ENCODE data around the gene F8A2.
"Not testable (repeated sequence)": the region's sequence is repeated elsewhere in the genome, so short reads cannot be mapped to it uniquely, and the experiment has no call there.

Gene F8A2

DNA sequence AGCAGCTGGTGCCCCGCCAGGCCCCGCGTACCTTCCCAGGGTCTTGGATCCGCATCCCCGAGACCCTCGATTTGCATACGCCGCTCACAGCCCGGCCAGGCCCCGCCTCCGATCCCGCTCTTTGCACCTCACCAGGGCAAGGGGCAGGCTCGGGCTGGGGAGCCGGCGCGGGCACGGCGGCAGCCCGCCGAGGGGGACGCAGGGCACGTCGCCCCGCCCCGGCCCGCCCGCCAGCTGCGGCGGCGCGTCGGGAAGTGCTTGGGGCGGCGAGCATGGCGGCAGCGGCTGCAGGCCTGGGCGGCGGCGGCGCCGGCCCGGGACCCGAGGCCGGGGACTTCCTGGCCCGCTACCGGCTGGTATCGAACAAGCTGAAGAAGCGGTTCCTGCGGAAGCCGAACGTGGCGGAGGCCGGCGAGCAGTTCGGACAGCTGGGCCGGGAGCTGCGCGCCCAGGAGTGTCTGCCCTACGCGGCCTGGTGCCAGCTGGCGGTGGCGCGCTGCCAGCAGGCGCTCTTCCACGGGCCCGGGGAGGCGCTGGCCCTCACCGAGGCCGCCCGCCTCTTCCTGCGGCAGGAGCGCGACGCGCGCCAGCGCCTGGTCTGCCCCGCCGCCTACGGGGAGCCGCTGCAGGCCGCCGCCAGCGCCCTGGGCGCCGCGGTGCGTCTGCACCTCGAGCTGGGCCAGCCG lies at the start of gene F8A2:
Gene F8A2 (plus strand): TSS at position 253 of the 686 bp plus-strand sequence. CDS start 20 bp downstream, at position 273.
- in situ Hi-C loops (cut with MboI; ENCODE audit: low sequenced_read_pairs): not testable (repeated sequence)

DNA sequence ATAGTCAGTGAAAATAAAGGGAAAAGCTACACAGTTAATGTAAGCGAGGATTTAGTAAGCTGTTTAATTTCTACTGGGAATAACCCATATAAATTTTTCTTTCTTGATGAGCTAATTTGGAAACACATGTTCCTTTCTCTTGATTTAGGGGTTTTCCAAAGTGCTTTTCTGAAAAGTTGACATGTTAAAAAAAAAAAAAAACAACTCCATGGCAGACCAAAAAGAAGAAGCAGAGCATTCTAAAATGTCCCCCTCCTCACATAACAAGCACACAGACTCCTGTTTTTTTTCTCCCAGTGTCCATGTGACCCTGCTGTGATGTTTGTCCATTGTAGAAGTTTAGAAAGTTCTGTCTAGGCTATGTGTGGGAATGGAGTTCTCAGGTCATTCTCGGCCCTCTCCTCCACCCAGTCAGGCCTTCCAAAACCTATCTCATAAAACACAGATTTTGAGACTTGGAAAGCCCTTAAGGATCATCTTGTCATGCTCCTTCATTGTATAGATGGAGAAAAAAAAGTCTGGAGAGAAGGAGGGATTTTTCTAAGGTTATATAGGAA lies 48.3 kb upstream of the F8A2 start:
- in situ Hi-C loops (cut with MboI; ENCODE audit: low sequenced_read_pairs): no loop called here

DNA sequence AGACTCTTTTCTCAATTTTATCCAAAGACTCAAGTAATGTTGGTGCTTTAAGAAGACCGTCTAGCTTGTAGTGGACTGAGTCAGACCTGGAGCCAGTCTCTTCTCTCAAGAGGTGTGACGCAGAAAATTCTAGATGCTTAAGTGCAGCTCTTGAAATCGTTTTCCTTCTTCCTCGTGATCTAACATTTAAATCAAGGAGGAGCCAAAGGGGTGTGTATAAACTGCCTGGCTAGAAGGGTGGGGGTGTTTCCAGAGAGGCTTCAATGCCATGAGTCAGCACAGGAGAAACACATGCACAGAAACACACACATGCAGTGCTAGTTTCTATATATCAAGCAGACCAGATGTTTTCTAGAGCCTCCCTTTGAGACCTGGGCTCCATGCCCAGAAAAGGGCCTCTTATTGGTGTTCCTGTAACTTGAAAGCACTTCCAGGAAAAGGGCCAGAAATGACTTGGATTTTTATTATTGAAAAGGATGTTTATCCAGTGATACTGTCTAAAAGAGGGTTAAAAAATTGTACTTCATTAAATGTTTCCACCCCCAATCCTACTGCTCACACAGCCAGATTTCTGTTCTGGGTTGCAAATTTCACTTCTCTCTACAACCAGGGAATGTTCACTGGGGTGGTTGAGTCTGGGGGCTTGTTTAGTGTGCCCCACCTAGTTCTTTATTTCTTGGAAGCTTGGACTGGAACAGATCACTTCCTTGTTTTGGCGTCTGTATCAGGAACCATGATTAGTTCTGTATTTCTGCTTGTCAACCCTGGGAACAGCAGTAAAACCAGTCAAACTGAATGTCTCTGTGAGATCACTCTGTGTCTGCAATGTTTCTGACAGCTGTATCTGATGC lies 47.2 kb upstream of the F8A2 start, which contains the start of gene CLIC2:
Gene CLIC2 (minus strand): TSS at position 129 of the 851 bp plus-strand sequence. CDS start 187 bp downstream, outside the sequence.
- in situ Hi-C loops (cut with MboI; ENCODE audit: low sequenced_read_pairs): no loop called here

DNA sequence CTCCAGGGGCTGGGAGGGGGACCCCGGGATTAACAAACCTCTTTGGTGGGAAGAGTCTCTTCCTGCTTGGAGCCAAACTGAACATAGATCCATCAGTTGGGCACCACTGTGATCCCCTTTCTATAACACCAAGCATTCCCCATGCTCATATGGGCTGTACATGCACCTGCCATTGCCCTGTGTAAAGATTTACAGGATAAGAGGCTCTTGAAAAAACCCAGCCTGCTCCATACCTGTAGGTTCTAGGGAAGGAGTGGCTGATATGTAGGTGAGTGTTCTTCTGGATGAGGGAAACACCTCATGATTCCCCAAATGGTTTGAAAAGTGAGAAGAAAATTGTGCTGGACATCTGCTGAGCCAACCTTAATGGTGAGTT lies 46.6 kb upstream of the F8A2 start:
- in situ Hi-C loops (cut with MboI; ENCODE audit: low sequenced_read_pairs): not testable (repeated sequence)

DNA sequence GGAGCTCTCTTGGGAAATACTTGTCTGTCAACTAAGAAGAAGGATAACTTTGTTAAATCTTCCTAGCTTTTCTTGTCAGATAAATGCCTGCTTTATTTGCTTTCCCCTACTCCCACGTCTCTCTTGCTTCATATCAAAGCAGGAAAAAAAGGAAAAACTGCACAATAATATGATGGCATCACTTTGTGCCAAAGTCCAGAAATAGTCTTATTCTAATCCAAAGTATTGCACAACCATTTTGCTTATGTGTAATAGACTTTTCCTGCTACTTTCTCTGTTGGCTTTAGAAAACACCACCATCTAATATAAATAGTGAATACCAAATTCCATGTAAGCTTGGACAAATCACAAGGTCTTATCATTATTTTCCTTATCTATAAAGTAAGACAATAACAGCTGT lies 36.2 kb upstream of the F8A2 start:
- in situ Hi-C loops (cut with MboI; ENCODE audit: low sequenced_read_pairs): not testable (repeated sequence)

DNA sequence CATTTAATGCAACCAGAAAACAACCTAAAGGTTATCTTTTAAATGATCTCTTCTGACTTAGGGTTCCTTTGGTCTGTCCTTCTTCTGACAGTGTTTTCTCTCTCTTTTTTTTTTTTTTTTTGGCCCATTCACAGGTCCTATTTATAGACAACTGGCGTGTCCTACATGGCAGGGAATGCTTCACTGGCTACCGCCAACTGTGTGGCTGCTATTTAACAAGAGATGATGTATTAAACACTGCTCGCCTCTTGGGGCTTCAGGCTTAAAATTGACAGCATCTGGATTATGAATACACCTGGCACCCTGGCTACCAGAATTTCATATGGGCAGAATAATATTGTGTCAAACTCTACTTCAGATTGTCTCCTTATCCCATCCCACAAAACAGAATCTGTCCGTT lies 32.4 kb upstream of the F8A2 start:
- in situ Hi-C loops (cut with MboI; ENCODE audit: low sequenced_read_pairs): not testable (repeated sequence)

GRCh38 chrX:155363712-155364111 lies 18.2 kb upstream of the F8A2 start:
- in situ Hi-C loops (cut with MboI; ENCODE audit: low sequenced_read_pairs): not testable (repeated sequence)

DNA sequence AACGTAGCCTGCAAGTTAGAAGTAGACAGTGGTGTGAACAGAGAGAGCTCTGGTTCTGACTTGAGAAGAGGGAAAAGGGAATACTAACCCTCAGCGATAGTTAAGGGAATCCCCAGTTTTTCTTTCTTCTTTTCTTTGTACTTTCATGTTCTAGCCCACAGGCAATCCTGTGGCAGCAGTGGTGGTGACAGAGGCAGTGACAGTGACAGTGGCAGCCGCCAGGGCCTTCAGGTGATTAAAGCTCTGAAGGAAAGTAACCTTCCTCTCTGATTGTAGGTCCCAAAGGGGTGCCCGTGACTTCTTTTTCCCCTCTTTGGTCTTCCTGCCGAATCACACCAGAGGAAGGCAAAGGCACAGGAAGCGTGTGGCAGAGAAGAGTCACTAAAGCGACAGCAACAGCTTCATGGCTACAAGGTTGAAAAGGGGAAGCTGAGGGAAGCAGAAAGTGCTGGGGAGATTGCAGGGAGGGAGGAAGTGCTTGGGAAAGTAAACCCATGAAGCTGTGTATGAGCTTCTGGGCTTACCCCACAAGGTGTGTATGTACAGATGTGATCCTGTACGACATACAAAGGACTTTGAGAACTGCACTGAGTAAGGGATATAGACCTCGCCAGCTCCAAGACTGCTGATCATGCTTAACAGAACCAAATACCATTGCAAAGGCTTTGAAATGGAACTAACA lies 8.0 kb upstream of the F8A2 start:
- in situ Hi-C loops (cut with MboI; ENCODE audit: low sequenced_read_pairs): not testable (repeated sequence)

DNA sequence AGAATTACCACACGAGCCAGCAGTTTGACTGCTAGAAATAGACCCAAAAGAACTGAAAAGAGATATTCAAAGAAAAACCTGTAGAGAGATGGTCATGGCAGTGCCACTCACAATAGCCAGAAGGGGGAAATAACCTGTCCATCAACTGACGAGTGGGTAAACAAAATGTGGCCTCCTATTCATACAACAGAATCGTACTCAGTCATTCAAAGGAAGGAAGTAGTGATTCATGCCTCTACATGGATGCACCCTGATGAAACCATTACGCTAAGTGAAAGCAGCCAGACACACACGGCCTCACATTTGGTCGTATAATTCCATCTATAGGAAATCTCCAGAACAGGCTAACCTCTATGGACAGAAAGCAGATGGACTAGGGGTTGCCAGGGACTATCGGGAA lies 2.1 kb upstream of the F8A2 start:
- in situ Hi-C loops (cut with MboI; ENCODE audit: low sequenced_read_pairs): not testable (repeated sequence)

GRCh38 chrX:155382529-155382967 lies 653 bp downstream of the F8A2 start:
- in situ Hi-C loops (cut with MboI; ENCODE audit: low sequenced_read_pairs): not testable (repeated sequence)

- in situ Hi-C loops (cut with MboI; ENCODE audit: low sequenced_read_pairs): no loop called here
These were observed 7.7 kb downstream of the F8A2 start for GRCh38 chrX:155389634-155390033.

GRCh38 chrX:155394747-155395276 lies 12.9 kb downstream of the F8A2 start:
- in situ Hi-C loops (cut with MboI; ENCODE audit: low sequenced_read_pairs): not testable (repeated sequence)

- in situ Hi-C loops (cut with MboI; ENCODE audit: low sequenced_read_pairs): no loop called here
These were observed 24.5 kb downstream of the F8A2 start for GRCh38 chrX:155406429-155406828.

GRCh38 chrX:155417769-155418168 lies 35.9 kb downstream of the F8A2 start:
- in situ Hi-C loops (cut with MboI; ENCODE audit: low sequenced_read_pairs): no loop called here
